Heart right ventricle (tissue), 16 donors: ENCODE data around the gene MLLT3. TPM values are rescaled to one million over a fixed set of nuclear protein-coding genes. Genes with fewer than 3 reads are reported as not detected.

ENCODE experiments used
- ATAC-seq, 8 donors: fragments of 200-7000 bp; cut with Tn5 transposase; one replicate each; pipeline ENCODE4 v1.9.1; 2020; ENCODE audit warnings: mild to moderate bottlenecking in 8 of 8, moderate library complexity in 8 of 8, moderate number of reproducible peaks in 1 of 8
- DNase-seq, 2 donors: peaks; one replicate each; pipeline ENCODE4 v3.0.0-alpha.2; 2020
- H3K27ac ChIP-seq, 10 donors: fragments of 200-600 bp; sonication (generic) in 2 of 10; one replicate each; pipeline versions ENCODE4 v1.5.0 to v1.8.0; 2020 to 2022; ENCODE audit warnings: mild to moderate bottlenecking in 3 of 10
- H3K27me3 ChIP-seq, 7 donors: fragments of 200-600 bp; one replicate each; pipeline ENCODE4 v1.8.0; 2021 to 2022; ENCODE audit warnings: mild to moderate bottlenecking in 2 of 7
- H3K36me3 ChIP-seq, 9 donors: fragments of 200-600 bp; sonication (generic) in 1 of 9; one replicate each; pipeline versions ENCODE4 v1.5.0 to v1.8.0; 2020 to 2022; ENCODE audit warnings: mild to moderate bottlenecking in 2 of 9
- H3K4me1 ChIP-seq, 9 donors: fragments of 200-600 bp; sonication (generic) in 1 of 9; one replicate each; pipeline versions ENCODE4 v1.5.0 to v1.8.0; 2020 to 2022; ENCODE audit warnings: mild to moderate bottlenecking in 4 of 9
- H3K4me3 ChIP-seq, 10 donors: fragments of 200-600 bp; sonication (generic) in 2 of 10; one replicate each; pipeline versions ENCODE4 v1.5.0 to v1.8.0; 2020 to 2022; ENCODE audit warnings: mild to moderate bottlenecking in 7 of 10, moderate library complexity in 2 of 10
- H3K9me3 ChIP-seq, 11 donors: fragments of 200-600 bp in 10 of 11; sonication (generic) in 2 of 11; one replicate each; pipeline versions ENCODE4 v1.5.0 to v1.8.0; 2013 to 2022; ENCODE audit warnings: mild to moderate bottlenecking in 2 of 11, control low read depth in 1 of 11, moderate library complexity in 1 of 11
- WGBS, 2 donors: extraction: QIAGEN DNeasy Blood & Tissue Kit; methylation state at CpG; one replicate each; pipeline ENCODE4 v1.1.7; 2013; ENCODE audit warnings: inconsistent platforms in 1 of 2; 5-methylcytosine and 5-hydroxymethylcytosine counted together
- intact Hi-C, 10 donors: fragments of 100-400 bp; cut with DNase I; formaldehyde crosslinking; loops; one replicate each; pipeline versions ENCODE4 v1.11.1 to v1.14.2; 2022
- polyA plus RNA-seq, 2 donors: library from polyadenylated mRNA; stranded (reverse); fragments of 200-250 nt; gene quantifications; one replicate each; pipeline ENCODE4 v1.2.3, GENCODE V29; 2013
- total RNA-seq, 10 donors: library from RNA; stranded (reverse); fragmentation: NEBNext Ultra II Directional in 3 of 10; extraction: Animal tissue kit (Norgen Biotek cat#: 25700) in 3 of 10; gene quantifications; one replicate each; pipeline versions ENCODE4 v1.2.1 to v1.2.4, GENCODE V29; 2021 to 2023
- TF ChIP-seq, protein P1 (sequence below), 9 donors: fragments of 200-600 bp; sonication (generic) in 2 of 9; IDR thresholded peaks; one replicate each; pipeline versions ENCODE4 v1.5.0 to v1.8.0; 2021 to 2022; ENCODE audit warnings: antibody characterized with exemption in 9 of 9, mild to moderate bottlenecking in 5 of 9, moderate library complexity in 1 of 9
- donor health status: Arrhythmogenic right ventricular cardiomyopathy.
- donor health status: ischemic (EF 13 %, LVEDD 7.1; RV severe dilation, severe dysfunction).
- donor health status: healthy with polysubstance abuse.
- donor health status: DM: no; HTN: yes; CAD: no.
- donor health status: DM: no; HTN: no; CAD: no.
- donor health status: ischemic (EF 25% LVEDD 6.9; RV normal size, moderate dysfunction).
- donor health status: ischemic (EF 25% LVEDD 5.7; RV mildly dilated, moderate dysfunction).
- donor health status: healthy.
- donor health status: DM: yes; HTN: yes; CAD: no.
- donor health status: Ischemic cardiomyopathy.
- donor health status: ischemic (EF 35%, LVEDD 5.7; RV mildly dilated, moderate dysfunction).
- donor health status: nonischemic (EF 11% LVEDD 7.7; RV severe dilation, severe dysfunction).
- donor health status: DM: yes; HTN: yes; CAD: no.
- donor health status: PGD.
- donor health status: ischemic (EF 29% LVEDD 5.4; RV normal size, mild dysfunction).
- donor health status: nonischemic (EF 23%, LVEDD 6.1; RV moderate dilation, normal function).

Gene MLLT3
- total and polyA plus RNA-seq, 12 donors, result 4.3 to 22.7 (median 13.5) TPM

DNA sequence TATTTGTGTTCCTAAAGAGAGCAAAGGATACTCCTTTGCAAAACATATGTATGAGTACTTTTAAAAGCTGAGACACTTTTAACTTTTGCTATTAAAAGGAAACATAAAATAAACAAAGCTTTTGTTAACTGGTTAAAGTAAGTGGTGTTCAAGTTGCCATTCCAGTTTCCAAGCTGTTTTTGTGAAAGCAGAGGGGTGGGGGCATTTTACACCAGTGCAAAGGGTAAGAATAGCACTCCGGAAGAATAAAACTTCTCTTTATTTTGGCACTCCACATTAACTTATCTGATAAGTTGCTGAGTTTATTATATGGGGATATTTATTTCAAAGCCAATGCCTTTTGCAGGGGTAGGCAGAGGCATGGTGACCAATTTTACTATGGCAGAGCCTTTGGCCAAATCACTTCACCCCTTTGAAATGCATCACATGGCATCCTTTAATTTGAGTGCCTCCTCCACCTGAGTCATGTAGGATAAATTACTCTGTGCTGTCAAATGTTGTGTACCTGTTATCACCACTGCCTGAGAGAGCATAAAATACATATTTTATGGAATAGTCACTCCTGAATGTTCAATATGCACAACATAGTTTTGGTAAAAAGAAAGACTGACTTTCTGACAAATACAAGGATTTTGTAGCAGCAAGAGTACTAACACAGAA is 62.9 kb downstream of the MLLT3 start:
- no peaks in the 10 kb centered on the region for H3K36me3 ChIP-seq
- 53 to 65% methylated on average over 1 of the region's 1 CpG for WGBS, 2 donors
- intact Hi-C loops, result loop anchor here in 4 of 10 donors (5.0 to 10.0 kb wide), 3 partner anchors 55 to 65 kb away; partner anchors contain the start of gene MLLT3 (in 2 of the 4)
- DNase-seq, result no peak
- H3K4me1 ChIP-seq, result peaks cover 3 to 61% (median 27%) of the 10 kb centered on the region in 9 donors
- no peak overlapping the region for H3K27ac ChIP-seq
- H3K9me3 ChIP-seq, result no peaks in the 10 kb centered on the region
- TF ChIP-seq, protein P1, sequence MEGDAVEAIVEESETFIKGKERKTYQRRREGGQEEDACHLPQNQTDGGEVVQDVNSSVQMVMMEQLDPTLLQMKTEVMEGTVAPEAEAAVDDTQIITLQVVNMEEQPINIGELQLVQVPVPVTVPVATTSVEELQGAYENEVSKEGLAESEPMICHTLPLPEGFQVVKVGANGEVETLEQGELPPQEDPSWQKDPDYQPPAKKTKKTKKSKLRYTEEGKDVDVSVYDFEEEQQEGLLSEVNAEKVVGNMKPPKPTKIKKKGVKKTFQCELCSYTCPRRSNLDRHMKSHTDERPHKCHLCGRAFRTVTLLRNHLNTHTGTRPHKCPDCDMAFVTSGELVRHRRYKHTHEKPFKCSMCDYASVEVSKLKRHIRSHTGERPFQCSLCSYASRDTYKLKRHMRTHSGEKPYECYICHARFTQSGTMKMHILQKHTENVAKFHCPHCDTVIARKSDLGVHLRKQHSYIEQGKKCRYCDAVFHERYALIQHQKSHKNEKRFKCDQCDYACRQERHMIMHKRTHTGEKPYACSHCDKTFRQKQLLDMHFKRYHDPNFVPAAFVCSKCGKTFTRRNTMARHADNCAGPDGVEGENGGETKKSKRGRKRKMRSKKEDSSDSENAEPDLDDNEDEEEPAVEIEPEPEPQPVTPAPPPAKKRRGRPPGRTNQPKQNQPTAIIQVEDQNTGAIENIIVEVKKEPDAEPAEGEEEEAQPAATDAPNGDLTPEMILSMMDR (IDR thresholded peaks at IDR 0.05), result no peak
- ATAC-seq, result no peak
- no peaks in the 10 kb centered on the region for H3K27me3 ChIP-seq
- no peak overlapping the region for H3K4me3 ChIP-seq

DNA sequence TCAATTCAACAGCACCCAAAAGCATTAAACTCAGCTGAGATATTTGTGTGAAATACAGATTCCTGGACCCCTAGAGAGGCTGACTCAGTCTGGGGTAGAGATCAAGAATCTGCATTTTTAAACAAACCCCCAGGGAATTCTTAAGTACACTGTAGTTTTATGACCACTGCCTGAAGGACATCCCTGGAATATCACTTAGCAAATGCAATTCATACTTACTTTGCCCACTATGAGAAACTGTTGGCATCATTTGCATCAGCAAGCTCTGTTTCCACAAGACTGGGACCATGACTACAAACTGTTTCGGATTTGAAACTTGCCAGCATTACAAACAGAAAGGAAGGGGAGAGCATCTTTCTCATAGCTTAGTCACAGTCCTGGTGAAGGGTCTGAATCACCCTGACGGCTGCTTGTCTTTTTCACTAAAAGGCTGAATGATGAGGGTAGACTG is 63.7 kb downstream of the MLLT3 start:
- no peaks in the 10 kb centered on the region for H3K9me3 ChIP-seq
- TF ChIP-seq, protein P1 (IDR thresholded peaks at IDR 0.05), result no peak
- intact Hi-C loops, result loop anchor here in 4 of 10 donors (5.0 to 10.0 kb wide), 3 partner anchors 56 to 64 kb away; partner anchors contain the start of gene MLLT3 (in 2 of the 4)
- DNase-seq (no peak), ATAC-seq (peak in 3 of 8 donors; percentile 26 to 44 (median 33))
- H3K36me3 ChIP-seq, result no peaks in the 10 kb centered on the region
- H3K27me3 ChIP-seq, result no peaks in the 10 kb centered on the region
- WGBS, 2 donors, result 69 to 77% methylated on average over 2 of the region's 2 CpGs
- no peak overlapping the region for H3K27ac ChIP-seq
- H3K4me1 ChIP-seq, result peaks cover 3 to 59% (median 25%) of the 10 kb centered on the region in 9 donors
- no peak overlapping the region for H3K4me3 ChIP-seq

DNA sequence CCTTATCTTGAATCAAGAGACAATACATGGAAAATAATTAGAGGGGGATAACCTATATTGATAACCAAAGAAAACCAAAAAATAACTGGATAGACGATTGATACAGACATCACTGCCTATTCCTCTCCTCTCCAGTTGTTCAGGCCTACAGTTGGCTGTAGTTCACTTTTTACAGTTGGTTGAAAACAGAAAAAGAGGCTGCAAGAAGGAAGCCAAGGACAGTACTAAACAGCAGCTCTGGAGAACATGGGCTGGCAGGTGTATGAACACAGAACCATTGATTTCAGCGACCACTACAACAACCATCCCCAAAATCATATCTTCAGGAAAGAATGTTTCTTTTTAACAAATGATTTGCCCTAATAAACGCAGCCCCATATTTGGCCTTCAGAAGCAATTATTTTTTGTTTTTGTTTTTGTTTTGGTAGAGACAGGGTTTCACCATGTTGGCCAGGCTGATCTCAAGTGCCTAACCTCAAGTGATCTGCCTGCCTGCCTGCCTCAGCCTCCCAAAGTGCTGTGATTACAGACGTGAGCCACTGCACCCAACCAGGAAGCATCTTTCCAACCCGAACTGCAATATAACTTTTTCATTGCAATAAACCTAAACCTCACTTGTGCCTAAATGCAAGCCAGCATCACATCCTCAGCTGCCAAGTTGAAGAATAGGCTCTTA is 64.3 kb downstream of the MLLT3 start:
- WGBS, 2 donors, result 36 to 51% methylated on average over 5 of the region's 5 CpGs
- TF ChIP-seq, protein P1 (IDR thresholded peaks at IDR 0.05), result no peak
- peak in 4 of 8 donors; percentile 35 to 63 (median 46) for ATAC-seq

DNA sequence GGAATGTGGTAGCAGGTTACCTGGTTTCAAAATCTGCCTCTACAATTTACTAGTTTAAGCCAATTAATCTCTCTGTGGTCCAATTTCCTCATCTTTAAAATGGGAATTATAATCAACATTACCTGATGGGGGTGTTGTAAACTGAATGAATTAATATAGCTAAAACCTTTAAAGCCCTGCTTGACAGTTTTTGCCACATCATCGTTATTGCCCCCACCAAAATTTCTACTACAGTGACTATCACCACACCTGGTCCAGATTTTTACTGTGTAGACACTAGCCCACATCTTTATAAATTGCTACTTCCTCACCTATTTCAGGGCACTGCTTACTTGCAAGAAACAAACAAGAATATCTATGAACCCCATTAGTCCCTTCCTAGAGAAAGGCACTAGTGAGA is 65.0 kb downstream of the MLLT3 start:
- no peak for DNase-seq
- Histone ChIP-seq H3K27me3 (no peaks in the 10 kb centered on the region), H3K4me3 (no peak overlapping the region), H3K27ac (no peak overlapping the region), H3K36me3 (no peaks in the 10 kb centered on the region), H3K9me3 (no peaks in the 10 kb centered on the region), H3K4me1 (peaks cover 8 to 54% (median 31%) of the 10 kb centered on the region in 9 donors)
- TF ChIP-seq, protein P1 (IDR thresholded peaks at IDR 0.05), result no peak
- WGBS, 2 donors, result 96 to 100% methylated on average over 1 of the region's 1 CpG
- ATAC-seq, result no peak
- intact Hi-C loops, result loop anchor here in 4 of 10 donors (5.0 to 10.0 kb wide), 3 partner anchors 58 to 65 kb away; partner anchors contain the start of gene MLLT3 (in 2 of the 4)

More for the DNA sequence above, 64.3 kb downstream of the MLLT3 start:
- peaks cover 7 to 59% (median 30%) of the 10 kb centered on the region in 9 donors for H3K4me1 ChIP-seq
- H3K27ac ChIP-seq, result no peak overlapping the region
- no peaks in the 10 kb centered on the region for H3K9me3 ChIP-seq
- H3K27me3 ChIP-seq, result no peaks in the 10 kb centered on the region
- H3K4me3 ChIP-seq, result no peak overlapping the region
- no peaks in the 10 kb centered on the region for H3K36me3 ChIP-seq
- DNase-seq, result no peak
- intact Hi-C loops, result loop anchor here in 4 of 10 donors (5.0 to 10.0 kb wide), 3 partner anchors 57 to 64 kb away; partner anchors contain the start of gene MLLT3 (in 2 of the 4)
